Activated CD4-positive, alpha-beta memory T cell treated with anti-CD3 and anti-CD28 coated beads for 36 hours (primary cell): ENCODE results near the gene C1QB. TPM values are rescaled to one million over a fixed set of nuclear protein-coding genes. Genes with fewer than 3 reads are reported as not detected.

Experiments
- CTCF ChIA-PET: fragments of 350-600 bp; sonication (Branson Sonifier 250); formaldehyde crosslinking; loops from one replicate; lab custom pipeline; 2021; ENCODE audit warnings: antibody characterized with exemption, inconsistent platforms; lab: Charles Lee
- POLR2A ChIA-PET: fragments of 350-600 bp; sonication (Branson Sonifier 250); formaldehyde crosslinking; loops from one replicate; lab custom pipeline; 2021; ENCODE audit warnings: antibody characterized with exemption; lab: Charles Lee
- DNase-seq: peaks from one replicate; pipeline ENCODE4 v3.0.0-alpha.2; 2020
- H3K27ac Mint-ChIP-seq: one replicate; pipeline ENCODE4 v1.8.0; 2021; ENCODE audit warnings: mixed read lengths
- H3K27me3 Mint-ChIP-seq: one replicate; pipeline ENCODE4 v1.8.0; 2021; ENCODE audit warnings: mixed read lengths
- H3K36me3 Mint-ChIP-seq: one replicate; pipeline ENCODE4 v1.8.0; 2021; ENCODE audit warnings: mixed read lengths
- H3K4me1 Mint-ChIP-seq: one replicate; pipeline ENCODE4 v1.8.0; 2021; ENCODE audit warnings: low read depth, mixed read lengths
- H3K4me3 Mint-ChIP-seq: one replicate; pipeline ENCODE4 v1.8.0; 2021; ENCODE audit warnings: mild to moderate bottlenecking, mixed read lengths
- H3K9me3 Mint-ChIP-seq: one replicate; pipeline ENCODE4 v1.8.0; 2021; ENCODE audit warnings: mixed read lengths
- intact Hi-C: fragments of 100-400 bp; cut with micrococcal nuclease; formaldehyde crosslinking; loops from one replicate; pipeline ENCODE4 v1.15.1; 2023
- microRNA-seq: library from miRNA; unstranded; fragments of <30 nt; microRNA quantifications from one replicate; pipeline ENCODE4 v1.2.0, GENCODE V29; 2022; ENCODE audit warnings: borderline number of aligned reads, borderline microRNAs expressed, borderline replicate concordance
- total RNA-seq, 2 experiments: library from RNA; stranded (reverse); gene quantifications; one replicate each; pipeline ENCODE4 v1.2.3, GENCODE V29; 2021

C1QB gene
- total RNA-seq, 2 experiments from 2014 or later: not detected

- Mint-ChIP-seq H3K9me3 (no peaks in the 10 kb centered on the region), H3K27me3 (peaks cover 59% of the 10 kb centered on the region), H3K36me3 (no peaks in the 10 kb centered on the region), H3K4me3 (no peak overlapping the region), H3K27ac (no peak overlapping the region), H3K4me1 (peaks cover 16% of the 10 kb centered on the region)
- no peak for DNase-seq
- intact Hi-C loops: no loop called here
- ChIA-PET POLR2A (no interaction called here), CTCF (no interaction called here)
Observed at GRCh38 chr1:22709227-22709626, 56.2 kb downstream of the C1QB start.

- Mint-ChIP-seq H3K9me3 (no peaks in the 10 kb centered on the region), H3K27ac (no peak overlapping the region), H3K4me3 (peak overlapping the region; percentile 44), H3K4me1 (peaks cover 16% of the 10 kb centered on the region), H3K27me3 (peaks cover 67% of the 10 kb centered on the region), H3K36me3 (no peaks in the 10 kb centered on the region)
- peak; percentile 24 for DNase-seq
- intact Hi-C loops: no loop called here
- CTCF ChIA-PET: no interaction called here
- POLR2A ChIA-PET: no interaction called here
Observed at GRCh38 chr1:22709891-22710700, 57.1 kb downstream of the C1QB start.

- peak; percentile 20 for DNase-seq
- intact Hi-C loops: no loop called here
- POLR2A ChIA-PET: no interaction called here
- CTCF ChIA-PET: no interaction called here
- Mint-ChIP-seq H3K36me3 (no peaks in the 10 kb centered on the region), H3K27me3 (peaks cover 68% of the 10 kb centered on the region), H3K9me3 (no peaks in the 10 kb centered on the region), H3K27ac (no peak within 1 kb of the TSS), H3K4me3 (peak within 1 kb of the TSS; percentile 44), H3K4me1 (peaks cover 16% of the 10 kb centered on the region)
Observed at GRCh38 chr1:22710701-22711049, 57.6 kb downstream of the C1QB start, which contains the start of gene EPHB2. TSS of gene EPHB2 (plus strand) at chr1:22710839. CDS start at chr1:22710983, 144 bp downstream.

GRCh38 chr1:22711071-22711470 lies 58.0 kb downstream of the C1QB start:
- Mint-ChIP-seq H3K27me3 (peaks cover 68% of the 10 kb centered on the region), H3K27ac (no peak overlapping the region), H3K36me3 (no peaks in the 10 kb centered on the region), H3K4me1 (peaks cover 16% of the 10 kb centered on the region), H3K9me3 (no peaks in the 10 kb centered on the region), H3K4me3 (no peak overlapping the region)
- ChIA-PET POLR2A (no interaction called here), CTCF (no interaction called here)
- DNase-seq: no peak
- intact Hi-C loops: no loop called here

Small RNA genes lying within 50 kb of the gene (microRNA-seq; reads per million reads assigned to microRNA genes)
- gene MIR6127: not detected

Other genes starting within 250 kb of the C1QB start
- gene ZBTB40, start 201.4 kb upstream of the C1QB start, total RNA-seq: 10 to 100 TPM; 11.8 to 12.9 TPM
- gene EPHA8, start 89.7 kb upstream of the C1QB start, total RNA-seq: not detected
- not detected for gene C1QA, start 16.6 kb upstream of the C1QB start, total RNA-seq
- gene C1QC, start 9.6 kb upstream of the C1QB start, total RNA-seq: not detected
- gene EPHB2, start 57.6 kb downstream of the C1QB start, total RNA-seq: under 1 TPM; 0.07 to 0.17 TPM